ENCODE measurements around the gene COX7A2L. TPM values are rescaled to one million over a fixed set of nuclear protein-coding genes. Genes with fewer than 3 reads are reported as not detected.
"Not testable (repeated sequence)": the region's sequence is repeated elsewhere in the genome, so short reads cannot be mapped to it uniquely, and the experiment has no call there.

COX7A2L gene
- total and polyA plus RNA-seq, 9 of the 15 experiments (the other 6 are each of a cell fraction or from before 2014, with no cell fraction given), result 118 to 481 (median 163) TPM

GRCh38 chr2:42335514-42336104 lies 25.4 kb downstream of the COX7A2L start:
- Histone ChIP-seq H4K20me1 (replicated peaks; ENCODE audit: control insufficient read depth, insufficient read depth, low read length) (no peaks in the 10 kb centered on the region), H3K4me3 (no peak overlapping the region), H3K79me2 (ENCODE audit: control insufficient read depth, insufficient read depth, low read length) (no peaks in the 10 kb centered on the region; the same call in 2 of the 3 replicates), H3K9me1 (ENCODE audit: control insufficient read depth, insufficient read depth, low read length) (no peaks in the 10 kb centered on the region), H3K4me1 (replicated peaks in 1 of 2; ENCODE audit: control insufficient read depth in 2 of 2, insufficient read depth in 2 of 2, low read length in 2 of 2) (peaks cover 0 to 9% of the 10 kb centered on the region in 2 experiments; a peak in 2 of 5 replicates), H2AFZ (ENCODE audit: low read depth, low read length) (no peak overlapping the region), H3K9me3 (replicated peaks; ENCODE audit: control insufficient read depth, insufficient read depth, low read depth, low read length) (no peaks in the 10 kb centered on the region), H3K27me3 (ENCODE audit: control insufficient read depth in 2 of 2, insufficient read depth in 2 of 2, low read length in 2 of 2) (no peaks in the 10 kb centered on the region), H3K4me2 (ENCODE audit: insufficient read depth, low read length) (no peak overlapping the region), H3K9ac (ENCODE audit: insufficient read depth in 1 of 2, low read depth in 2 of 2, low read length in 2 of 2) (no peak overlapping the region), H3K36me3 (ENCODE audit: control insufficient read depth, insufficient read depth, low read length) (peaks cover 70% of the 10 kb centered on the region), H3K27ac (ENCODE audit: extremely low read depth, low read depth, low read length) (no peak overlapping the region)
- TF ChIP-seq ZNF75A (CRISPR knock-in tag; IDR thresholded peaks at IDR 0.05) (no peak), KLF13 (tag; IDR thresholded peaks at IDR 0.05; ENCODE audit: borderline replicate concordance, low read depth) (no peak), JUN (IDR thresholded peaks at IDR 0.05; ENCODE audit: borderline replicate concordance, low read depth, low read length) (no peak), JUN (CRISPR knock-in tag; IDR thresholded peaks at IDR 0.05; ENCODE audit: borderline replicate concordance) (no peak), ZNF644 (tag; IDR thresholded peaks at IDR 0.05; ENCODE audit: low read depth) (no peak), ZNF316 (IDR thresholded peaks at IDR 0.05) (no peak), E2F5 (CRISPR knock-in tag; IDR thresholded peaks at IDR 0.05) (no peak), CC2D1A (IDR thresholded peaks at IDR 0.05) (no peak), ZNF436 (CRISPR knock-in tag; IDR thresholded peaks at IDR 0.05) (no peak), U2AF2 (optimal IDR thresholded peaks at IDR 0.05; ENCODE audit: low read depth, low read length) (no peak)
- in situ Hi-C loops (cut with MboI) (no loop called here), intact Hi-C loops (cut with micrococcal nuclease) (no loop called here)
- ChIA-PET POLR2A (no interaction called here), CTCF (ENCODE audit: low intra/inter-chr PET ratio) (no interaction called here)
- ATAC-seq, result no peak
- BruUV-seq (replicated peaks), result no TSS peak
- 94% methylated on average over 10 of the region's 10 CpGs for WGBS (ENCODE audit: insufficient coverage, low coverage, missing lambda C conversion rate)
- no peak for FAIRE-seq
- DNase-seq (ENCODE audit: extremely low read depth in 1 of 4, low spot score in 3 of 4), result no peak

- H3K9me3 ChIP-seq (replicated peaks; ENCODE audit: control insufficient read depth, insufficient read depth, low read depth, low read length); in situ Hi-C loops (cut with MboI); H3K4me3 ChIP-seq; intact Hi-C loops (cut with micrococcal nuclease); BruUV-seq (replicated peaks); POLR2A ChIA-PET; FAIRE-seq; H3K79me2 ChIP-seq (ENCODE audit: control insufficient read depth, insufficient read depth, low read length); H3K4me1 ChIP-seq (replicated peaks in 1 of 2; ENCODE audit: control insufficient read depth in 2 of 2, insufficient read depth in 2 of 2, low read length in 2 of 2); H3K27ac ChIP-seq (ENCODE audit: extremely low read depth, low read depth, low read length); H3K4me2 ChIP-seq (ENCODE audit: insufficient read depth, low read length); H3K9ac ChIP-seq (ENCODE audit: insufficient read depth in 1 of 2, low read depth in 2 of 2, low read length in 2 of 2); H4K20me1 ChIP-seq (replicated peaks; ENCODE audit: control insufficient read depth, insufficient read depth, low read length); DNase-seq (ENCODE audit: extremely low read depth in 1 of 4, low spot score in 3 of 4); ATAC-seq; H2AFZ ChIP-seq (ENCODE audit: low read depth, low read length); H3K9me1 ChIP-seq (ENCODE audit: control insufficient read depth, insufficient read depth, low read length); CTCF ChIA-PET (ENCODE audit: low intra/inter-chr PET ratio); H3K27me3 ChIP-seq (ENCODE audit: control insufficient read depth in 2 of 2, insufficient read depth in 2 of 2, low read length in 2 of 2): not testable (repeated sequence)
- 97% methylated on average over 6 of the region's 6 CpGs for WGBS (ENCODE audit: insufficient coverage, low coverage, missing lambda C conversion rate)
- peaks cover 71% of the 10 kb centered on the region for H3K36me3 ChIP-seq (ENCODE audit: control insufficient read depth, insufficient read depth, low read length)
Measured at GRCh38 chr2:42334865-42335264, 26.2 kb downstream of the COX7A2L start.
